Activated CD4-positive, alpha-beta T cell treated with anti-CD3 and anti-CD28 coated beads, Interleukin-2, Interleukin-6, amounts not matched to agents 100 ng/mL and 50 ng/mL, durations not matched to agents 16 hours and 8 hours (primary cell): ENCODE results near the gene SLC9A9.
A peak's percentile ranks its signal among the peaks of the same experiment; 100 is the strongest.
"Not testable (repeated sequence)": the region's sequence is repeated elsewhere in the genome, so short reads cannot be mapped to it uniquely, and the experiment has no call there.

Source experiments
- DNase-seq: peaks from one replicate; pipeline ENCODE4 v3.0.0-alpha.2; 2020

Gene SLC9A9

GRCh38 chr3:143535994-143536784, 312.1 kb downstream of the SLC9A9 start:
- DNase-seq = peak; percentile 52

- no peak for DNase-seq
Measured at GRCh38 chr3:143533391-143533790, 314.9 kb downstream of the SLC9A9 start.

- DNase-seq = no peak
Measured at GRCh38 chr3:143532091-143532490, 316.2 kb downstream of the SLC9A9 start.

- no peak for DNase-seq
Measured at GRCh38 chr3:143531101-143531500, 317.2 kb downstream of the SLC9A9 start.

GRCh38 chr3:143529798-143530197, 318.5 kb downstream of the SLC9A9 start:
- no peak for DNase-seq

GRCh38 chr3:143529018-143529478, 319.2 kb downstream of the SLC9A9 start:
- DNase-seq = no peak

- DNase-seq = no peak
Measured at GRCh38 chr3:143526011-143526545, 322.2 kb downstream of the SLC9A9 start.

- DNase-seq = no peak
Measured at GRCh38 chr3:143525408-143525807, 322.9 kb downstream of the SLC9A9 start.

- no peak for DNase-seq
Measured at GRCh38 chr3:143521803-143522202, 326.5 kb downstream of the SLC9A9 start.

- not testable (repeated sequence) for DNase-seq
Measured at GRCh38 chr3:143517131-143517530, 331.1 kb downstream of the SLC9A9 start.

- DNase-seq = no peak
Measured at GRCh38 chr3:143514874-143515273, 333.4 kb downstream of the SLC9A9 start.

- no peak for DNase-seq
Measured at GRCh38 chr3:143514109-143514508, 334.2 kb downstream of the SLC9A9 start.

- DNase-seq = no peak
Measured at GRCh38 chr3:143511174-143511879, 336.9 kb downstream of the SLC9A9 start.

GRCh38 chr3:143510601-143511000, 337.7 kb downstream of the SLC9A9 start:
- DNase-seq = no peak

GRCh38 chr3:143507735-143508580, 340.3 kb downstream of the SLC9A9 start:
- no peak for DNase-seq

- DNase-seq = no peak
Measured at GRCh38 chr3:143506190-143506589, 342.1 kb downstream of the SLC9A9 start.

- DNase-seq = no peak
Measured at GRCh38 chr3:143503325-143503885, 344.9 kb downstream of the SLC9A9 start.

GRCh38 chr3:143502081-143502480, 346.2 kb downstream of the SLC9A9 start:
- DNase-seq = no peak

- DNase-seq = no peak
Measured at GRCh38 chr3:143497382-143497781, 350.9 kb downstream of the SLC9A9 start.

- no peak for DNase-seq
Measured at GRCh38 chr3:143496191-143496590, 352.1 kb downstream of the SLC9A9 start.

GRCh38 chr3:143495527-143495926, 352.7 kb downstream of the SLC9A9 start:
- no peak for DNase-seq

GRCh38 chr3:143486611-143487010, 361.7 kb downstream of the SLC9A9 start:
- DNase-seq = no peak
